Measurements from ENCODE around the gene RNASEH2B. TPM values are rescaled to one million over a fixed set of nuclear protein-coding genes. Genes with fewer than 3 reads are reported as not detected.

The RNASEH2B gene
- total RNA-seq, 1 donor from 2014 or later: 57.5 TPM

DNA sequence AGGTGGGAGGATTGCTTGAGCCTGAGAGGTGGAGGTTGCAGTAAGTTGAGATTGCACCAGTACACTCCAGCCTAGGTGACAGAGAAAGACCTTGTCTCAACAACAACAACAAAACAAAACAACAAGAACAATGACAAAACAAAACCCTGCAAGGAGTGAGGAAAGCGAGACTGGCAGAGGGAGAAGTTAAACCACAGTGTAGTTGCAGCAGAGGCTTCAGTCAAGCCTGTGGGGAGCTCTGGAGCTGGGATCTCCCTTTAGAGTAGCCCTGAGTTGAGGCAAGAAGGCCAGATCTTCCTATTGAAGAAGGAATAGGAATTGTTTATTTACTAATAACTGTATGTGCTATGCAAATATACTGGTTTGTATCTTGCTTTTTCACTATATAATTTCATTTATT lies 25.3 kb upstream of the RNASEH2B start:
- H3K79me2 ChIP-seq (ENCODE audit: low read depth): no peaks in the 10 kb centered on the region
- no peak overlapping the region for H3K9ac ChIP-seq
- no peak overlapping the region for H3K4me3 Mint-ChIP-seq
- no peaks in the 10 kb centered on the region for H4K20me1 ChIP-seq (ENCODE audit: low read depth)
- H3K4me3 ChIP-seq: no peak overlapping the region
- H3K4me1 ChIP-seq: no peaks in the 10 kb centered on the region
- H3K27me3 ChIP-seq: no peaks in the 10 kb centered on the region
- no peak overlapping the region for H3K4me2 ChIP-seq
- DNase-seq (ENCODE audit: low spot score): no peak
- H3K27ac Mint-ChIP-seq: no peak overlapping the region
- TF ChIP-seq, protein P1, sequence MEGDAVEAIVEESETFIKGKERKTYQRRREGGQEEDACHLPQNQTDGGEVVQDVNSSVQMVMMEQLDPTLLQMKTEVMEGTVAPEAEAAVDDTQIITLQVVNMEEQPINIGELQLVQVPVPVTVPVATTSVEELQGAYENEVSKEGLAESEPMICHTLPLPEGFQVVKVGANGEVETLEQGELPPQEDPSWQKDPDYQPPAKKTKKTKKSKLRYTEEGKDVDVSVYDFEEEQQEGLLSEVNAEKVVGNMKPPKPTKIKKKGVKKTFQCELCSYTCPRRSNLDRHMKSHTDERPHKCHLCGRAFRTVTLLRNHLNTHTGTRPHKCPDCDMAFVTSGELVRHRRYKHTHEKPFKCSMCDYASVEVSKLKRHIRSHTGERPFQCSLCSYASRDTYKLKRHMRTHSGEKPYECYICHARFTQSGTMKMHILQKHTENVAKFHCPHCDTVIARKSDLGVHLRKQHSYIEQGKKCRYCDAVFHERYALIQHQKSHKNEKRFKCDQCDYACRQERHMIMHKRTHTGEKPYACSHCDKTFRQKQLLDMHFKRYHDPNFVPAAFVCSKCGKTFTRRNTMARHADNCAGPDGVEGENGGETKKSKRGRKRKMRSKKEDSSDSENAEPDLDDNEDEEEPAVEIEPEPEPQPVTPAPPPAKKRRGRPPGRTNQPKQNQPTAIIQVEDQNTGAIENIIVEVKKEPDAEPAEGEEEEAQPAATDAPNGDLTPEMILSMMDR (IDR thresholded peaks at IDR 0.05): no peak
- TF ChIP-seq EZH2phosphoT487 (IDR thresholded peaks at IDR 0.05) (no peak), EZH2 (IDR thresholded peaks at IDR 0.05) (no peak)
- H3K9me3 ChIP-seq (ENCODE audit: low read depth): peaks cover 9% of the 10 kb centered on the region
- no peaks in the 10 kb centered on the region for H3K36me3 Mint-ChIP-seq
- H2AFZ ChIP-seq (replicated peaks): no peak overlapping the region
- no peaks in the 10 kb centered on the region for H3K36me3 ChIP-seq
- no peaks in the 10 kb centered on the region for H3K9me3 Mint-ChIP-seq
- peaks cover 2% of the 10 kb centered on the region for H3K27me3 Mint-ChIP-seq (ENCODE audit: insufficient read depth, low read depth)
- no peak overlapping the region for H3K27ac ChIP-seq
- no peaks in the 10 kb centered on the region for H3K4me1 Mint-ChIP-seq
- no peaks in the 10 kb centered on the region for H3F3A ChIP-seq (ENCODE audit: low read depth)

DNA sequence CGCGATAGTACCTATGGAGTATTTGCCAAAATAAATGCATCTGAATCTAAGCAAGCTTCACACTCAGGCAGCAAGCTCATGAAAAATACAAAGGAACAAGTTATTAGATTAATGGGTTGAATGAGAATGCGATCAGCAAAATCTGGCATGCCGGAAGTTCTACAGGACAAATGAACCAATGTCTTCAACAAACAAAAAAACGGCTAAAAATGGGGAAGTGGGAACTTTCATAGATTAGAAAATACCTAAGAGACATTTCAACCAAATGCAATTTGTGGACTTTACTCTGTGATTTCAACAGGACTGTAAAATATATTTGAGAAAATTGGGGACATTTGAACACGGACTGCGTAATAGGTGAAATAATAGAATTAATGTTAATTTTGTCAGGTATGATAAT lies 22.4 kb upstream of the RNASEH2B start:
- H3K36me3 Mint-ChIP-seq: no peaks in the 10 kb centered on the region
- Histone ChIP-seq H3K27ac (no peak overlapping the region), H3F3A (ENCODE audit: low read depth) (no peaks in the 10 kb centered on the region), H4K20me1 (ENCODE audit: low read depth) (no peaks in the 10 kb centered on the region), H2AFZ (replicated peaks) (no peak overlapping the region), H3K79me2 (ENCODE audit: low read depth) (no peaks in the 10 kb centered on the region), H3K4me3 (no peak overlapping the region), H3K27me3 (no peaks in the 10 kb centered on the region), H3K36me3 (no peaks in the 10 kb centered on the region), H3K9ac (no peak overlapping the region), H3K4me2 (no peak overlapping the region), H3K9me3 (ENCODE audit: low read depth) (peaks cover 6% of the 10 kb centered on the region), H3K4me1 (no peaks in the 10 kb centered on the region)
- no peak for DNase-seq (ENCODE audit: low spot score)
- TF ChIP-seq, protein P1 (IDR thresholded peaks at IDR 0.05): no peak
- TF ChIP-seq EZH2phosphoT487 (IDR thresholded peaks at IDR 0.05) (no peak), EZH2 (IDR thresholded peaks at IDR 0.05) (no peak)
- H3K27me3 Mint-ChIP-seq (ENCODE audit: insufficient read depth, low read depth): peaks cover 2% of the 10 kb centered on the region
- H3K4me1 Mint-ChIP-seq: peaks cover 1% of the 10 kb centered on the region
- H3K27ac Mint-ChIP-seq: no peak overlapping the region
- no peak overlapping the region for H3K4me3 Mint-ChIP-seq
- H3K9me3 Mint-ChIP-seq: no peaks in the 10 kb centered on the region

- Histone ChIP-seq H3K79me2 (ENCODE audit: low read depth) (no peaks in the 10 kb centered on the region), H2AFZ (replicated peaks) (no peak overlapping the region), H3K4me2 (no peak overlapping the region), H3F3A (ENCODE audit: low read depth) (no peaks in the 10 kb centered on the region), H3K36me3 (no peaks in the 10 kb centered on the region), H3K9me3 (ENCODE audit: low read depth) (no peaks in the 10 kb centered on the region), H3K27me3 (no peaks in the 10 kb centered on the region), H3K27ac (no peak overlapping the region), H3K9ac (no peak overlapping the region), H3K4me3 (no peak overlapping the region), H3K4me1 (peaks cover 4% of the 10 kb centered on the region), H4K20me1 (ENCODE audit: low read depth) (no peaks in the 10 kb centered on the region)
- Mint-ChIP-seq H3K9me3 (no peaks in the 10 kb centered on the region), H3K27me3 (ENCODE audit: insufficient read depth, low read depth) (peaks cover 6% of the 10 kb centered on the region), H3K4me1 (peaks cover 11% of the 10 kb centered on the region), H3K4me3 (no peak overlapping the region), H3K36me3 (no peaks in the 10 kb centered on the region), H3K27ac (no peak overlapping the region)
- no peak for TF ChIP-seq EZH2 (IDR thresholded peaks at IDR 0.05)
- TF ChIP-seq EZH2phosphoT487 (IDR thresholded peaks at IDR 0.05): no peak
- TF ChIP-seq, protein P1 (IDR thresholded peaks at IDR 0.05): no peak
- DNase-seq (ENCODE audit: low spot score): no peak
Observed at GRCh38 chr13:50888362-50888761, 21.2 kb upstream of the RNASEH2B start.
